AG10803 (cell line): ENCODE data around the gene CRYBG3.

Source experiments
- DNase-seq: peaks from one replicate; pipeline ENCODE4 v3.0.0; 2010; ENCODE audit warnings: low read depth
- H3K4me3 ChIP-seq: 2 replicates; pipeline ENCODE4 v1.5.1; 2011; ENCODE audit warnings: mild to moderate bottlenecking, low read length, control low read depth
- TF ChIP-seq, protein P1 (sequence below): conservative IDR thresholded peaks from 2 replicates; pipeline ENCODE4 v1.5.1; 2011; ENCODE audit warnings: mild to moderate bottlenecking, low read length, control low read depth, inconsistent platforms

Gene CRYBG3

DNA sequence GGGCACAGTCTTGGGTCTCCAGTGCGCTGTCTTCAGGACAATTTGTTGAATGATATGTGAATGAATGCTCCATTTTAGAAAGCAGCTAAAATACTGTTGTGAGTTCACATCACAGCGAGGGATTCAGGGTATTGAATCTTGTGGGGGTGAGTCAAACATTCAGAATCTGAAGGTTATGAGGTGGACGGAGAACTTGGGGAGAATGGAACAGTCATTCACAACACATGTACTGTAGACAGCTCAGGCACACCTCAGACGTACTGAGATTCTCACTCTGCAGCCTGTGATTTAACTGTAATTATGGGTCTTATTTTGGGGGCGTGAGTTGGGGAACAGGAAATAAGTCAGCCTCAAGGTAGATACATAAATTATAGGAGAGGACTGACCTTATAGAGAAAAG lies 13.9 kb downstream of the CRYBG3 start:
- peak; percentile 30 for DNase-seq
- no peak overlapping the region for H3K4me3 ChIP-seq
- TF ChIP-seq, protein P1, sequence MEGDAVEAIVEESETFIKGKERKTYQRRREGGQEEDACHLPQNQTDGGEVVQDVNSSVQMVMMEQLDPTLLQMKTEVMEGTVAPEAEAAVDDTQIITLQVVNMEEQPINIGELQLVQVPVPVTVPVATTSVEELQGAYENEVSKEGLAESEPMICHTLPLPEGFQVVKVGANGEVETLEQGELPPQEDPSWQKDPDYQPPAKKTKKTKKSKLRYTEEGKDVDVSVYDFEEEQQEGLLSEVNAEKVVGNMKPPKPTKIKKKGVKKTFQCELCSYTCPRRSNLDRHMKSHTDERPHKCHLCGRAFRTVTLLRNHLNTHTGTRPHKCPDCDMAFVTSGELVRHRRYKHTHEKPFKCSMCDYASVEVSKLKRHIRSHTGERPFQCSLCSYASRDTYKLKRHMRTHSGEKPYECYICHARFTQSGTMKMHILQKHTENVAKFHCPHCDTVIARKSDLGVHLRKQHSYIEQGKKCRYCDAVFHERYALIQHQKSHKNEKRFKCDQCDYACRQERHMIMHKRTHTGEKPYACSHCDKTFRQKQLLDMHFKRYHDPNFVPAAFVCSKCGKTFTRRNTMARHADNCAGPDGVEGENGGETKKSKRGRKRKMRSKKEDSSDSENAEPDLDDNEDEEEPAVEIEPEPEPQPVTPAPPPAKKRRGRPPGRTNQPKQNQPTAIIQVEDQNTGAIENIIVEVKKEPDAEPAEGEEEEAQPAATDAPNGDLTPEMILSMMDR, result no peak

DNA sequence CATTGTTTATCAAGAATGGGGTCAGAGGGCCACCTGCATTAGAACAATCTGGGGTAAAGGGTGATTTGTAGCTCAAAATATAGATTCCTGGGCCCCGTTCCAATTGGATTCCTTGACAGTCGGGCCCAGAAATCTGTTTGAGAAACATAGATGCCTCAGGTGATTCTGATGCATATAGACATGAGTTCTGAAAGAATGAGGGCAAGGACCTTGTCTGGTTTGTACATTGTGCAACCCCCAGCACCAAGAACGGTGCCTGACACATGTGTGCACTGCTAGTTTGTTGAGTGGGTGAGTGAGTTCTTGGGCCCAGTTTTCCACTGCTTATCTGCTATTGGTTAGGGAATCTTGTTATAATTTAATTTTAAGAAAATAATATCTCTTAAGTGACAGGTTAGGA lies 16.6 kb downstream of the CRYBG3 start:
- TF ChIP-seq, protein P1, result no peak
- no peak overlapping the region for H3K4me3 ChIP-seq
- DNase-seq, result no peak

DNA sequence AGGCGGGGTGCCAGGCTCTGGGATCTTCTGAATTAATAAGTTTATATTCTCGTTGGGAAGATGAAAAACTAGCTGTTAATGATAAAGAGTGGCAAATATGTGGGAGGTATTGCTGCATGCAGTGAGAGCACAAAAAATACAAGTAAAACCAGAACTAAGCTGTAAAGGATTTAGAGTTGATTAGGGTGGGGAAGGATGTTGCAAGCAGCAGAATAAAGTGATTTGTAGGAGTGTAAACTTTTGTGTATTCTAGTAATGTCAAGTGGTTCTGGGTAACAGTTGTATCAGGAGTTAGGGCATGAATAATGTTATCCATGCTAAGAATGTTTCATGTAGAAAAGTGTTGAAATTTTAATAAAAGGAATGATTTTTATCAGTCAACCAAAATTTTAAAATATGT lies 18.1 kb downstream of the CRYBG3 start:
- no peak overlapping the region for H3K4me3 ChIP-seq
- TF ChIP-seq, protein P1, result no peak
- DNase-seq, result no peak

DNA sequence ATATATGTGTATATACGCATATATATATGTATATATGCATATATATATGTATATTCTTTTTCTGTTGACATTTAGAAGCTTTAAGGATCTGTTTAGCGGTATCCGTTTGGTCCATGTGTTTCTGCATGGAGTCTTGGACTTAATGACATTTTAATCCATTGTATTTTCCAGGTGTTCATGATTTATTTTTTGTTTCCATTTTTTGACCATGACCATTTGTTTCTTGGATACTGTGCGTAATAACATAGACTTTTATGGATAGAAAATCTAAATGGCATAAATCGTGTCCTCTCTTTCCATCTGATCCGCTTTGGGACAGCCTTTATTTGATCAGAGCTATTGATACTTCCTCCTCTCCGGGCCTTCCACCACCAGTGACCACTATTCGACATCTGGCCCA lies 19.5 kb downstream of the CRYBG3 start:
- TF ChIP-seq, protein P1, result no peak
- no peak overlapping the region for H3K4me3 ChIP-seq
- no peak for DNase-seq

DNA sequence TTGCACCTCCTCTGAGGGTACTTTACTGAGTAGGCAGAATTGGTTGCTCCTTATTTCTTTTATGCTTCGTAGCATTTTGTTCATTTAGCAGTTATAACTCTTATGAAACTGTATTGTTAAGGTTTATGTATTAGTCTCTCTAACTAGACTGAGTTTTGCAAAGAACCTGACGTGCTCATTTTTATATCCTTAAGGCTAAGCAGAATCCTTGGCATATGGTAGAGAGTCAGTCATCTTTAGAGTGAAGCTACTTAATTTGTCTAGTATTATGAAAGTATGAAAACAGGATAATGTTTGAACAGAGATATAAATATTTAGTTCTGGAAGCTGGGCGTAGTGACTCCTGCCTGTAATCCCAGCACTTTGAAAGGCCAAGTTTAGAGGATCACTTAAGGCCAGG lies 20.1 kb downstream of the CRYBG3 start:
- TF ChIP-seq, protein P1, result no peak
- no peak for DNase-seq
- H3K4me3 ChIP-seq, result no peak overlapping the region

DNA sequence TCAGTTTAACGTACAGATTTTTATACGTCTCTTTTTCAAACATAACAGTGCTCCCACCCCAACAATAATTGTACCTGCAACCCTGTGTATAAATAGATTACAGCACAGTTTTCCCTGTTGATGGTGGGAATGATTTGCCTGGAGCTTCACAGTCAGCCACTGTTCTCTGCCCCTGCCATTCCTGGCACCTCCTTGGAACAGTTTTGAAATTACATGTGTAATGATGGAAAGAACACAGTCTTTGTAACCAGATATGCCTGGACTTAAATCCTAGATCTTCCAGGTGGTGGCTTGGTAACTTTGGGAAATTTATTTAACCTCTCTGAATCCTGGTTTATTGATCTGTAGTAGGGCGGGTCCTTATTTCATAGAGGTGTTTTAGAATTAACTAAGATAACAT lies 27.0 kb downstream of the CRYBG3 start:
- no peak for DNase-seq
- H3K4me3 ChIP-seq, result no peak overlapping the region
- TF ChIP-seq, protein P1, result no peak

DNA sequence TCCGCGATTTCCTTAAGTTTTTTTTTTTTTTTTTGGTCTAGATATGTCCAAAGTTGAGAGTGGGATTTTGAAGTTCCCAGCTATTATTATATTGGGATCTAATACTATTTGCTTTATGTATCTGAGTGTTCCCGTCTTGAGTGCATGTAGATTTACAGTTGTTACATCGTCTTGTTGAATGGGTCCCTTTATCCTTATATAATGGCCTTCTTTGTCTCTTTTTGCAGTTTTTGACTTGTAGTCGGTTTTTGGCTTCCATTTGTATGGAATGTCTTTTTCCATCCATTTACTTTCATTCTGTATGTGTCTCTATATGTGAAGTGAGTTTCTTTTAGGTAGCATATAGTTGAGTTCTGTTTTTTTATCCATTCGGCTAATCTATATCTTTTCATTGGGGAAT lies 35.6 kb downstream of the CRYBG3 start:
- no peak overlapping the region for H3K4me3 ChIP-seq
- TF ChIP-seq, protein P1, result no peak
- DNase-seq, result no peak
